ENCODE measurements around the gene BCL6.
A peak's percentile ranks its signal among the peaks of the same experiment; 100 is the strongest.

The BCL6 gene

GRCh38 chr3:187738331-187739093, 6.8 kb downstream of the BCL6 start:
- peak; percentile 63 for DNase-seq

GRCh38 chr3:187738071-187738330, 7.3 kb downstream of the BCL6 start:
- DNase-seq, result no peak

- peak; percentile 52 for DNase-seq
Observed at GRCh38 chr3:187737368-187738070, 7.7 kb downstream of the BCL6 start.

- no peak for DNase-seq
Observed at GRCh38 chr3:187737006-187737367, 8.3 kb downstream of the BCL6 start.

GRCh38 chr3:187736418-187736871, 8.8 kb downstream of the BCL6 start:
- DNase-seq, result no peak

- DNase-seq, result no peak
Observed at GRCh38 chr3:187735837-187736236, 9.4 kb downstream of the BCL6 start.

- no peak for DNase-seq
Observed at GRCh38 chr3:187735383-187735782, 9.9 kb downstream of the BCL6 start.

GRCh38 chr3:187734841-187735240, 10.4 kb downstream of the BCL6 start:
- no peak for DNase-seq

GRCh38 chr3:187733371-187733770, 11.9 kb downstream of the BCL6 start:
- no peak for DNase-seq

- DNase-seq, result no peak
Observed at GRCh38 chr3:187729598-187729997, 15.7 kb downstream of the BCL6 start.

GRCh38 chr3:187728940-187729583, 16.2 kb downstream of the BCL6 start:
- DNase-seq, result no peak

GRCh38 chr3:187728248-187728647, 17.0 kb downstream of the BCL6 start:
- no peak for DNase-seq

- DNase-seq, result no peak
Observed at GRCh38 chr3:187726564-187726963, 18.7 kb downstream of the BCL6 start.

GRCh38 chr3:187725653-187726370, 19.5 kb downstream of the BCL6 start:
- DNase-seq, result no peak

- DNase-seq, result no peak
Observed at GRCh38 chr3:187725224-187725623, 20.0 kb downstream of the BCL6 start.

- no peak for DNase-seq
Observed at GRCh38 chr3:187722206-187722612, 23.1 kb downstream of the BCL6 start.

GRCh38 chr3:187721055-187721454, 24.2 kb downstream of the BCL6 start:
- no peak for DNase-seq

GRCh38 chr3:187720337-187720670, 25.0 kb downstream of the BCL6 start:
- DNase-seq, result no peak

GRCh38 chr3:187719628-187720336, 25.5 kb downstream of the BCL6 start:
- DNase-seq, result no peak

- DNase-seq, result no peak
Observed at GRCh38 chr3:187718802-187719201, 26.5 kb downstream of the BCL6 start.

- no peak for DNase-seq
Observed at GRCh38 chr3:187717572-187717971, 27.7 kb downstream of the BCL6 start.

- DNase-seq, result peak; percentile 69
Observed at GRCh38 chr3:187714404-187714979, 30.8 kb downstream of the BCL6 start.

- no peak for DNase-seq
Observed at GRCh38 chr3:187713504-187713903, 31.8 kb downstream of the BCL6 start.
